HG03196 (cell line): ENCODE data around the gene MTARC1.
A peak's percentile ranks its signal among the peaks of the same experiment; 100 is the strongest.

Experiments
- ATAC-seq: cut with Tn5 transposase; IDR thresholded peaks from one replicate; pipeline ENCODE4 v1.9.1; 2021; ENCODE audit not compliant: unreplicated experiment

Gene MTARC1

DNA sequence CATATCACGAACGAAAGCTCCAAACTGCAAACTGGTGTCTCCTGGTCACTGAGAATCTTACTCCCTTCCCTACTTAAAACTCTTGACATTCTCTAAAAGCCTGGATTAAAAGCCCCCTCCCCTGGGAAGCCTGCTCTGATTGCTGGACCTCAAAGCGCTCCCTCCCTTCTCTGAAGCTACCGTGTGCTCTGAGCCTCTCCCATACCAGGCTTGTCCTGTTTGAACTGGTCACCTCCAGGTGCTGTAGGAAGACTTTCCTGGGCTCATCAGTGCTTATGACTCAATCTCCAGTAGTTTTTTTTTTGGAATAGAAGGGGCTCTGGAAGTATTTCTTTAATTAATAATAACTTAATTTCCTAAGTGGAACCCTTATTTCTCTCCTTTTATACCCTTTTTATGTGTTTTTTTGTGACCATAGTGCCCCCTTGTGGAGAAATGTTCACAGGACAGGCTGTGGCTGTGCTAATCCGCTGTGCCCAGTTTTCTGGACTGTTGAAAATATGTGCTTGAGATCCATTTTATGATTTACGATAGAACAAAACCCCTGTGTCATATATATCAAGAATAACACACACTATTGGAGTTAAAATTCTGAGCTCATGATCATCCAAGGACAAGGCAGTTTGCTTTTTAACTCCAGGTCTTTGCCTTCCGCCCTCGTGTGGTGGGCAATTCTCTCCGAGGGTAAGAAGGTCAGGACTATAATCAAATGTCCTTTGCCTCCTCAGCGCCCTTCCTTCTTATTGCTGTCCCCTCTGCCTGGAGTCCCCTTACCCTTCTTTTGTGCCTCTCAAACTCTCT lies 16.9 kb downstream of the MTARC1 start:
- ATAC-seq, result no peak

GRCh38 chr1:220804202-220804586 lies 17.5 kb downstream of the MTARC1 start:
- no peak for ATAC-seq

- no peak for ATAC-seq
Measured at GRCh38 chr1:220806408-220806807, 19.7 kb downstream of the MTARC1 start.

DNA sequence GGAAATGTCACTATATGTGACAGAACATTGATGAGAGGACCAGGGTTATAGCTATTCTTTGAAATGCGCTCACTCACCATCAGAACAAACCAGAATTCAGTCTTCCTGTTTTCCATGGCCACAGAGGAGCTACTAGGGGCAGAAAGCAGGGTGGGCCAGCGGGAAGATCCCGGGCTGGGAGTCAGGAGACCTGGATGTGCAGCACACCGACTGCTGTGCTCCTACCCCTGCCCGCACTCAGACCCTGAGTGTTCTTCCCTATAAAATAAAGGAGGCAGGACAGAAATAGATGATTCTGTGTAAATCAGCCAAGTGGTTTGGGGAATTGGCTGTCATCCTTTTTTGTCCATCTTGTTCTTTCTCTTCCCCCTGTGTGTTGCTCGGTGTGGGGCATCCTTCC lies 21.0 kb downstream of the MTARC1 start:
- ATAC-seq, result no peak

GRCh38 chr1:220808345-220809186 lies 21.9 kb downstream of the MTARC1 start:
- ATAC-seq, result no peak

DNA sequence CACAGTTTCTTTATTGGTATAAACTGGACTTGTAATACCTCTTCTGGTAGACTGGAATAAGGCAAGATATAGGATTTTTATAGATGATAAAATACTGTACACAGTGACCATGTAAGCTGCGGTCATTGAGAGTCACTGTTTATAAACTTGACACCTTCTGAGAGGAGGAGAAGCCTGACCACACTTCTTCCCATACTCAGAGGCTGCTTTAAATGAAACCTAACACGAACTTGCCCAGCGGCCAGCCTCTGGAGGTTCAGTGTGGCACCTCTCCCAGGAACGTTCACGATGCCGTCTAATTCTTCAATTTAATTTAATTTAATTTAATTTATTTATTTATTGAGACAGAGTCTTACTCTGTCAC lies 22.5 kb downstream of the MTARC1 start:
- no peak for ATAC-seq

DNA sequence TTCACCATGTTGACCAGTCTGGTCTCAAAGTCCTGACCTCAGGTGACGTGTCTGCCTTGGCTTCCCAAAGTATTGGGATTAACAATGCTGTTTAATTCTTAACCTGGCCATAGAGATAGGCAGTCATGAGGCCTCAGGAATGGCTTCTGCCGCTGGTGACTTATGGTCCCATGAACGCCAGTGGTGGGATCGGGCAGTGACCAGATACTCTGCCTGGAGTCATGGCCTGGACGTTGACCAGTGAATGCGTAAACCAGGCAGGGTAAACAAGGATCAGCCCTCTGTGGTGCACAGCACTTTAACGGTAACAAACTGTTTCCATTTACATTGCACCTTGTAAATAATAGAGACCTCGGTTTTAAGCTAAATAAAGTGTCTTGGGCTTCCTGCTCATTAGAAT lies 23.0 kb downstream of the MTARC1 start:
- ATAC-seq, result no peak

- peak; percentile 92 for ATAC-seq
Measured at GRCh38 chr1:220810179-220810653, 23.5 kb downstream of the MTARC1 start.

DNA sequence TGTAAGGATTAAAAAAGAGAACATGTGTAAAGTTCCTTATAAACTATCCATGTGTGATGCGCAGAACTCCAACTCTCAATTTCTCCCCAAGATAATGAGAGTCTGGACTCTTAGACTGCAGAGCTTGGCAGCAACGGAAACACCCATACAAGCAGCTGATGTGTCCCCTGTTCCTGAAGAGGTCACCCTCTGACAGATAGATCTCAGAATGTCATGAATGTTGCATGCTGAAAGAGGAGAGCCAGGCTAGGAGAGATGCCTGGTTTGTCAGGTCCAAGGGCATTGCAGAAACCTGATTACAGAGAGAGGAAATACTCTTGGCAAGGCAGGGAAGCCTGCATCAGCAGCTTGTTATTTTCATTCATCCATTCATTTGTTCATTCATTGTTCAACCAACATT lies 24.2 kb downstream of the MTARC1 start:
- no peak for ATAC-seq

- no peak for ATAC-seq
Measured at GRCh38 chr1:220811695-220812094, 25.0 kb downstream of the MTARC1 start.

DNA sequence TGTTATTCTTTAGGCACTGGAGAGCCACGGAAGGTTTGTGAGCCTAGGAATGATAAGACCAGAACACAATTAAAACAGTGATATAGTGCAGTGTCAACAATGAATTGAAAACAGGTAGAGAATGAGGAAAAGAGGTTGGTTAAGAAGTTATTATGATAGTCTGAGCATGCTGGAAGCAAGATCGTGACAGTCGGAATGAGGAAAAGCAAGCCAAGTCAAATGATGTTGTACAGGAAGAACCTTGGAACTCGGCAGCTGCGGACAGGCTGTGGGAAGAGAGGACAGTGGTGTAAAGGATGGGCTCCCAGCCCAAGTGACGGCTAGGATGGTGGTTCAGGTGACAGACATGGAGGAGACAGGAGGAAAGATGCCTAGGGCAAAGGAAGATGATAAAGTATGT lies 25.6 kb downstream of the MTARC1 start:
- no peak for ATAC-seq

GRCh38 chr1:220813013-220813412 lies 26.3 kb downstream of the MTARC1 start:
- no peak for ATAC-seq

GRCh38 chr1:220815409-220815808 lies 28.7 kb downstream of the MTARC1 start:
- no peak for ATAC-seq

DNA sequence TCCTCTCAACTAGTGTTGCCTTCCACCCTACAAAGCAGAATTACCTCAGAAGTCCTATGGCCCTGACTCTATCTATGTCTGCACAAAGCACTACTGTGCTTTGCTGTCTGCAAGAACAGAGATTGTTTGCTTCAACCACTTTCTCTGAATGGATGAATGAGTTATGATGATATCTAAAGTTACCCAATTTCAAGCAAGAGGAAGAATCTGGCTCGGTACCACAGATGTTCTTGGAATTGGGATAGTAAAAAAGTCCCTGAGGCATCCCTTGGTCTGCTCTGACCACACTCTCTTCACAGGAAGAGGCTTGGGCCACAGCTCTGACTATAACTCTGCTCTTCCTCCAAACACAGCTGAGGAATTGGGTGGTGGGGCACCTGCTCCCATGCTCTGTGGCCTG lies 31.2 kb downstream of the MTARC1 start:
- ATAC-seq, result no peak

GRCh38 chr1:220818421-220819173 lies 31.9 kb downstream of the MTARC1 start:
- ATAC-seq, result no peak

- no peak for ATAC-seq
Measured at GRCh38 chr1:220819467-220820026, 32.8 kb downstream of the MTARC1 start.

DNA sequence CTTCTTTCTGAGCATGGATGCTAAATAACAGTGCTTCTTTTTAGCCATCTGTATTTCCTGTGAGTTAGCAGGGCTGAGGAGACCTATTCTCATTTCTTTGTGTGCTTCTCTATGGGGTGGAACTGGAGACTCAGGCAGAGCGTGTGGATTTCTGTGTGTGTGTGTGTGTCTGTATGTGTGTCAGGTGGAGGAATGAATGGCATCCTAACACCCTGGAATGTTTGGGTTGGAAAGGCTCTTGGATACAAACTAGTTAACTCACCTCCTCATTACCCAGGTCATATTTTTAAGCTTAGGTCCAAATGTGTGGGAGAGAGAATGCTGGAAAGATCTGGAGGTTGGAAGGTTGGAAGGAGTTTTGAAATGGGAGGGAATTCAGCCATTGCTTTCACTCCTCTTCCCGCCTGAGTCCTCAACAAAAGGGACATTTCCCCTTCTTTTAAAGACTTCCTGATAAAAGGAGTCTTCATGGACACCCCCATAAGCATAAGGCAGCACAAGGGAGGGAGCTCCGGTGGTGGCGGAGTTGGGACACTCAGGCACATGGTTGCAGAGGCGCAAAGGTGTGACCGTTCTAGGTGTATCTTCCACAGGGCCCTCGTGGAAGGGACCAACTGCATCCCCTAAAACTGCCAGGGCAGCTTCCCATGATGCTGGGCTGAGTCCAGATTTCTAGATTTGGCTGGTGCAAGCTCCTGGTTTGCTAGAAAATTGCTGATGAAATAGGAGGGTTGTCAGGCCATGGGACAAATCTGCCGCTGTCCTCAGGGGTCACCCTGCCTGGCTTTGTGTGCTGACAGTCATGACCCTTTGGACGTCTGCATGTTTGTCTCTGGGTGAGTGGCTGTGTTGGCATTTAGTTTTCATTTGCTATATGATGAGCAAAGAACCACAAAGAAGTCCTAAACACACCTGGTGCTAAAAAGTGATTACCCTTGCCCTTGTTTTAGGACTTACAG lies 37.6 kb downstream of the MTARC1 start:
- ATAC-seq, result no peak

DNA sequence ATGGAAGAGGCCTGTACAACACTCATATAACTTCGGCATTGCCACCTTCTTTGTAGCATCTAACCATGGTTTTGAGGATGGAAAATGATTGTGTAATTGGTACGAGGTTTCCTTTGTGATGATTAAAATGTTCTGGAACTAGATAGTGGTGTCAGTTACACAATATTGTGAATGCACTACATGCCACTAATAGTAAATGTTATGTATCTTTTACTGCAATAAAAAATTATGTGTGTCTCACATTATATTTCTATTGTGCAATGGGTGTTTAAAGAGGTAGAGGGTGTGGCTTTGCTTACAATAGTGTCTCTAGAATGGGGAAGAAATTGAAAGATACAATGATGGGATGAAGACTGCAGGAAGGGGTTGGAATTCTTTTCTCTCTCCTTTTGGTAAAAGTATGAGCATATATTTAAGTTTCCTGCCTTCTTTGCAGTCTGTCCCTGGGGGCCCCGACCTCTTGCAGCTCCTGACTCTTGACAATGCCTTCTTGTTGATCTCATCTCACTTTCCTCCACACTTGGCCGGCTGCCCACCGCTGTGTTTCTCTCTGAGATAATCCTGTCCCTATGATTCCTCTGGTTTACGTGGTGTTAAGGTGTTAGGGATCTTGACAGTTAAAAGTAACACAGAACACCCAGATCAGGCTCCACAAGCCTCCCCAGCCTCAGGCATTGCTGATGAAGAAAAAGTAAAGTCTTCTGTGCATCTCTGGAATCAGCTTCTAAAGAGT lies 39.3 kb downstream of the MTARC1 start:
- ATAC-seq, result no peak

- ATAC-seq, result no peak
Measured at GRCh38 chr1:220826729-220827128, 40.0 kb downstream of the MTARC1 start.
